Stimulated activated CD4-positive, alpha-beta T cell treated with anti-CD3 and anti-CD28 coated beads, Interleukin-15, amount 100 ng/mL, for 24 hours (primary cell): Measurements from ENCODE around the gene USP47.

Source experiments
- DNase-seq: peaks from one replicate; pipeline ENCODE4 v3.0.0-alpha.2; 2020

Gene USP47

GRCh38 chr11:11871991-11872401, 30.2 kb downstream of the USP47 start:
- DNase-seq = no peak

- DNase-seq = no peak
These were observed 34.7 kb downstream of the USP47 start for GRCh38 chr11:11876458-11876857.

GRCh38 chr11:11880179-11880578, 38.4 kb downstream of the USP47 start:
- DNase-seq = no peak

GRCh38 chr11:11882539-11882938, 40.8 kb downstream of the USP47 start:
- DNase-seq = no peak

- no peak for DNase-seq
These were observed 42.6 kb downstream of the USP47 start for GRCh38 chr11:11884351-11884750.

- no peak for DNase-seq
These were observed 43.2 kb downstream of the USP47 start for GRCh38 chr11:11884774-11885481.

GRCh38 chr11:11894486-11894885, 52.7 kb downstream of the USP47 start:
- no peak for DNase-seq

GRCh38 chr11:11895672-11896071, 53.9 kb downstream of the USP47 start:
- no peak for DNase-seq

- DNase-seq = no peak
These were observed 56.9 kb downstream of the USP47 start for GRCh38 chr11:11898648-11899047.

GRCh38 chr11:11899401-11899800, 57.6 kb downstream of the USP47 start:
- no peak for DNase-seq

- no peak for DNase-seq
These were observed 60.2 kb downstream of the USP47 start for GRCh38 chr11:11901929-11902328.

GRCh38 chr11:11909727-11910126, 68.0 kb downstream of the USP47 start:
- DNase-seq = no peak

GRCh38 chr11:11910541-11910940, 68.8 kb downstream of the USP47 start:
- no peak for DNase-seq

- no peak for DNase-seq
These were observed 71.6 kb downstream of the USP47 start for GRCh38 chr11:11913395-11913794.

GRCh38 chr11:11915625-11916024, 73.9 kb downstream of the USP47 start:
- no peak for DNase-seq

GRCh38 chr11:11916981-11917399, 75.2 kb downstream of the USP47 start:
- no peak for DNase-seq

- DNase-seq = no peak
These were observed 82.1 kb downstream of the USP47 start for GRCh38 chr11:11923828-11924227.

- DNase-seq = no peak
These were observed 88.1 kb downstream of the USP47 start for GRCh38 chr11:11929920-11930319.

- DNase-seq = peak; percentile 3
These were observed 89.8 kb downstream of the USP47 start for GRCh38 chr11:11931461-11932055.

GRCh38 chr11:11935536-11935935, 93.8 kb downstream of the USP47 start:
- DNase-seq = no peak

GRCh38 chr11:11937433-11937832, 95.7 kb downstream of the USP47 start:
- no peak for DNase-seq

GRCh38 chr11:11937957-11938356, 96.2 kb downstream of the USP47 start:
- no peak for DNase-seq

- no peak for DNase-seq
These were observed 98.8 kb downstream of the USP47 start for GRCh38 chr11:11940551-11940950.

GRCh38 chr11:11942668-11943067, 100.9 kb downstream of the USP47 start:
- no peak for DNase-seq

- DNase-seq = no peak
These were observed 102.7 kb downstream of the USP47 start for GRCh38 chr11:11944444-11944843.
